Erythroblast (primary cell): Measurements from ENCODE around the gene KRTAP17-1.

ENCODE experiments used
- GATA1 ChIP-seq: IDR thresholded peaks from 2 replicates; pipeline ENCODE4 v1.6.1; 2011; ENCODE audit warnings: low read depth, mild to moderate bottlenecking, control low read depth, low read length, moderate library complexity
- POLR2A ChIP-seq: IDR thresholded peaks from 2 replicates; pipeline ENCODE4 v1.6.1; 2011; ENCODE audit warnings: mild to moderate bottlenecking, low read length

DNA sequence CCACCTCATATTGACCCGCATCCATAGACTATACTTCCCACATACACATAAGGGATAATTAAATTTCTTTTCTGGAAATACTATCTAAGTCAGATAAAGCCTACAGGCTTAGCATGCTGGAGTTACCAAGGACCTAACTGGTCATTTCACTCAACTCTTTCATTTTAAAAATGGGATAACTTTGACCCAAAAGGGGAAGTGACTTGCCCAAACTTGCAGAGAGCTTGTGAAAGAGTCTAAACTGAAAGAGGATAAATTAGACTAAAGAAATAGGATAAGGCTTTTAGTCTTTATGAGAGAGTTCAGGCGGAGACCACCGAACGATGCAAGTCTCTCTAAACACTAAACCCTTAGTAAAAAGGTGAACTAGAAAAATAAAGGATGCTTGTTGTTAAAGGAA lies 39.0 kb upstream of the KRTAP17-1 start:
- TF ChIP-seq POLR2A: no peak
- TF ChIP-seq GATA1: no peak
